Right cardiac atrium (tissue), 5 donors: ENCODE measurements around the gene ALK. TPM values are rescaled to one million over a fixed set of nuclear protein-coding genes. Genes with fewer than 3 reads are reported as not detected.
"Not testable (repeated sequence)": the region's sequence is repeated elsewhere in the genome, so short reads cannot be mapped to it uniquely, and the experiment has no call there.

Experiments used
- ATAC-seq, 2 donors: fragments of 200-7000 bp; cut with Tn5 transposase; one replicate each; pipeline versions ENCODE4 v1.8.0 to v1.9.1; 2020; ENCODE audit warnings: moderate library complexity in 2 of 2, mild to moderate bottlenecking in 1 of 2
- DNase-seq, 3 donors: peaks; one replicate each; pipeline ENCODE4 v3.0.0-alpha.2; 2020
- H3K27ac ChIP-seq: one replicate; pipeline ENCODE4 v1.5.1; 2013; ENCODE audit warnings: mild to moderate bottlenecking, low read length, control low read depth, moderate library complexity
- H3K27me3 ChIP-seq: one replicate; pipeline ENCODE4 v1.6.1; 2013; ENCODE audit not compliant: control insufficient read depth, insufficient read depth
- H3K4me1 ChIP-seq: one replicate; pipeline ENCODE4 v1.6.1; 2013; ENCODE audit warnings: low read length; ENCODE audit not compliant: control insufficient read depth, insufficient read depth
- H3K4me3 ChIP-seq: one replicate; pipeline ENCODE4 v1.5.1; 2013; ENCODE audit warnings: low read length, control low read depth
- H3K9me3 ChIP-seq: one replicate; pipeline ENCODE4 v1.6.1; 2013; ENCODE audit warnings: low read length; ENCODE audit not compliant: control insufficient read depth
- WGBS: extraction: QIAGEN DNeasy Blood & Tissue Kit; methylation state at CpG from one replicate; pipeline ENCODE4 v1.1.7; 2013; 5-methylcytosine and 5-hydroxymethylcytosine counted together
- intact Hi-C, 4 donors: fragments of 100-400 bp; cut with DNase I; formaldehyde crosslinking; loops; one replicate each; pipeline versions ENCODE4 v1.11.0 to v1.14.0; 2022 to 2023
- polyA plus RNA-seq: library from polyadenylated mRNA; stranded (reverse); fragments of 200-250 nt; gene quantifications from one replicate; pipeline ENCODE4 v1.2.3, GENCODE V29; 2013
- total RNA-seq, 4 donors: library from RNA; stranded (reverse); fragmentation: NEBNext Ultra II Directional; extraction: Animal tissue kit (Norgen Biotek cat#: 25700); gene quantifications; one replicate each; pipeline ENCODE4 v1.2.1, GENCODE V29; 2021
- donor health status: healthy with polysubstance abuse.
- donor health status: DM: no; HTN: yes; CAD: no.
- donor health status: DM: no; HTN: no; CAD: no.
- donor health status: DM: no; HTN: yes; CAD: no; lungs with severe emphysema.
- donor health status: DM: yes; HTN: yes; CAD: no.

ALK gene
- total and polyA plus RNA-seq, 5 donors = 0.05 to 0.17 (median 0.10) TPM; not detected in 1

- intact Hi-C loops = no loop called here
- no peak for ATAC-seq
These were observed 167.5 kb downstream of the ALK start for GRCh38 chr2:29753671-29754444.

GRCh38 chr2:29751390-29751789, 170.0 kb downstream of the ALK start:
- Histone ChIP-seq H3K4me3 (no peak overlapping the region), H3K27me3 (no peaks in the 10 kb centered on the region), H3K27ac (no peak overlapping the region), H3K4me1 (no peaks in the 10 kb centered on the region), H3K9me3 (no peaks in the 10 kb centered on the region)
- no peak for DNase-seq
- ATAC-seq = no peak
- 90% methylated on average over 6 of the region's 6 CpGs for WGBS
- intact Hi-C loops = no loop called here

More at GRCh38 chr2:29753671-29754444, 167.5 kb downstream of the ALK start:
- no peak overlapping the region for H3K4me3 ChIP-seq
- H3K27ac ChIP-seq = no peak overlapping the region
- 42% methylated on average over 8 of the region's 8 CpGs for WGBS
- H3K9me3 ChIP-seq = no peaks in the 10 kb centered on the region
- H3K4me1 ChIP-seq = no peaks in the 10 kb centered on the region
- DNase-seq = no peak
- no peaks in the 10 kb centered on the region for H3K27me3 ChIP-seq

- H3K27ac ChIP-seq, H3K9me3 ChIP-seq, DNase-seq, intact Hi-C loops, H3K4me3 ChIP-seq, ATAC-seq, H3K27me3 ChIP-seq, H3K4me1 ChIP-seq: not testable (repeated sequence)
- 89% methylated on average over 3 of the region's 3 CpGs for WGBS
These were observed 170.9 kb downstream of the ALK start for GRCh38 chr2:29750463-29750862.

- H3K9me3 ChIP-seq = no peaks in the 10 kb centered on the region
- H3K4me3 ChIP-seq = no peak overlapping the region
- no peaks in the 10 kb centered on the region for H3K27me3 ChIP-seq
- ATAC-seq (no peak), DNase-seq (no peak)
- H3K4me1 ChIP-seq = no peaks in the 10 kb centered on the region
- no peak overlapping the region for H3K27ac ChIP-seq
- WGBS = 78% methylated on average over 5 of the region's 5 CpGs
- intact Hi-C loops = no loop called here
These were observed 171.5 kb downstream of the ALK start for GRCh38 chr2:29749843-29750242.

- H3K4me1 ChIP-seq = no peaks in the 10 kb centered on the region
- H3K27ac ChIP-seq = no peak overlapping the region
- H3K4me3 ChIP-seq = no peak overlapping the region
- no peaks in the 10 kb centered on the region for H3K27me3 ChIP-seq
- 83% methylated on average over 1 of the region's 1 CpG for WGBS
- DNase-seq = no peak
- intact Hi-C loops = no loop called here
- no peak for ATAC-seq
- no peaks in the 10 kb centered on the region for H3K9me3 ChIP-seq
These were observed 172.3 kb downstream of the ALK start for GRCh38 chr2:29749041-29749440.

- Histone ChIP-seq H3K27me3 (no peaks in the 10 kb centered on the region), H3K27ac (no peak overlapping the region), H3K4me1 (no peaks in the 10 kb centered on the region), H3K9me3 (no peaks in the 10 kb centered on the region), H3K4me3 (no peak overlapping the region)
- 70% methylated on average over 3 of the region's 3 CpGs for WGBS
- DNase-seq (no peak), ATAC-seq (no peak)
- intact Hi-C loops = no loop called here
These were observed 173.5 kb downstream of the ALK start for GRCh38 chr2:29747786-29748470.

GRCh38 chr2:29744976-29745375, 176.4 kb downstream of the ALK start:
- ATAC-seq (no peak), DNase-seq (no peak)
- no peaks in the 10 kb centered on the region for H3K4me1 ChIP-seq
- H3K27ac ChIP-seq = no peak overlapping the region
- H3K4me3 ChIP-seq = no peak overlapping the region
- H3K9me3 ChIP-seq = no peaks in the 10 kb centered on the region
- H3K27me3 ChIP-seq = no peaks in the 10 kb centered on the region
- intact Hi-C loops = no loop called here
- 51% methylated on average over 3 of the region's 3 CpGs for WGBS

GRCh38 chr2:29743516-29743915, 177.9 kb downstream of the ALK start:
- 88% methylated on average over 3 of the region's 3 CpGs for WGBS
- no peak overlapping the region for H3K4me3 ChIP-seq
- ATAC-seq = no peak
- H3K9me3 ChIP-seq = no peaks in the 10 kb centered on the region
- no peaks in the 10 kb centered on the region for H3K4me1 ChIP-seq
- no peak for DNase-seq
- no peaks in the 10 kb centered on the region for H3K27me3 ChIP-seq
- intact Hi-C loops = no loop called here
- H3K27ac ChIP-seq = no peak overlapping the region

GRCh38 chr2:29742656-29743055, 178.7 kb downstream of the ALK start:
- WGBS = 44% methylated on average over 2 of the region's 2 CpGs
- no peak for ATAC-seq
- Histone ChIP-seq H3K27me3 (no peaks in the 10 kb centered on the region), H3K4me1 (no peaks in the 10 kb centered on the region), H3K9me3 (no peaks in the 10 kb centered on the region), H3K27ac (no peak overlapping the region), H3K4me3 (no peak overlapping the region)
- DNase-seq = no peak
- intact Hi-C loops = no loop called here

GRCh38 chr2:29741132-29741531, 180.3 kb downstream of the ALK start:
- ATAC-seq = no peak
- no peaks in the 10 kb centered on the region for H3K27me3 ChIP-seq
- H3K4me3 ChIP-seq = no peak overlapping the region
- no peaks in the 10 kb centered on the region for H3K4me1 ChIP-seq
- no peak for DNase-seq
- H3K27ac ChIP-seq = no peak overlapping the region
- no peaks in the 10 kb centered on the region for H3K9me3 ChIP-seq
- WGBS = 92% methylated on average over 4 of the region's 4 CpGs
- intact Hi-C loops = no loop called here

GRCh38 chr2:29733965-29734364, 187.4 kb downstream of the ALK start:
- no peak for ATAC-seq
- no peak for DNase-seq
- no peaks in the 10 kb centered on the region for H3K4me1 ChIP-seq
- H3K9me3 ChIP-seq = no peaks in the 10 kb centered on the region
- H3K27me3 ChIP-seq = no peaks in the 10 kb centered on the region
- intact Hi-C loops = no loop called here
- H3K27ac ChIP-seq = no peak overlapping the region
- no peak overlapping the region for H3K4me3 ChIP-seq
- 65% methylated on average over 4 of the region's 4 CpGs for WGBS
